DMS53 treated with DMSO at 0.1 percent for 48 hours (cell line): Measurements from ENCODE around the gene PCA3.
A peak's percentile ranks its signal among the peaks of the same experiment; 100 is the strongest.

Experiments used
- DNase-seq: peaks from one replicate; lab custom pipeline; 2025; ENCODE audit not compliant: unreplicated experiment; lab: John Stamatoyannopoulos, UW

PCA3 gene

GRCh38 chr9:76756268-76756640 is 8.0 kb upstream of the PCA3 start:
- DNase-seq: no peak

- DNase-seq: no peak
These were observed 7.1 kb upstream of the PCA3 start for GRCh38 chr9:76756941-76757673.

GRCh38 chr9:76758476-76758875 is 5.8 kb upstream of the PCA3 start:
- no peak for DNase-seq

GRCh38 chr9:76759732-76760131 is 4.5 kb upstream of the PCA3 start:
- peak; percentile 12 for DNase-seq

- no peak for DNase-seq
These were observed 2.8 kb upstream of the PCA3 start for GRCh38 chr9:76761448-76761847.

GRCh38 chr9:76766126-76766525 is 1.9 kb downstream of the PCA3 start:
- DNase-seq: no peak

- DNase-seq: no peak
These were observed 8.6 kb downstream of the PCA3 start for GRCh38 chr9:76772686-76773445.

- DNase-seq: no peak
These were observed 20.6 kb downstream of the PCA3 start for GRCh38 chr9:76784881-76785280.

GRCh38 chr9:76785501-76785900 is 21.3 kb downstream of the PCA3 start:
- no peak for DNase-seq

GRCh38 chr9:76787677-76788076 is 23.4 kb downstream of the PCA3 start:
- DNase-seq: no peak

GRCh38 chr9:76789840-76790239 is 25.6 kb downstream of the PCA3 start:
- DNase-seq: no peak

- DNase-seq: no peak
These were observed 29.7 kb downstream of the PCA3 start for GRCh38 chr9:76793784-76794431.

GRCh38 chr9:76796296-76796695 is 32.1 kb downstream of the PCA3 start:
- DNase-seq: no peak

- no peak for DNase-seq
These were observed 34.3 kb downstream of the PCA3 start for GRCh38 chr9:76798527-76798926.

- no peak for DNase-seq
These were observed 35.2 kb downstream of the PCA3 start for GRCh38 chr9:76799473-76799872.

GRCh38 chr9:76800901-76801300 is 36.7 kb downstream of the PCA3 start:
- no peak for DNase-seq

GRCh38 chr9:76803083-76803482 is 38.8 kb downstream of the PCA3 start:
- DNase-seq: no peak

GRCh38 chr9:76803762-76804161 is 39.5 kb downstream of the PCA3 start:
- DNase-seq: no peak

- DNase-seq: no peak
These were observed 44.4 kb downstream of the PCA3 start for GRCh38 chr9:76808636-76809035.

- peak; percentile 55 for DNase-seq
These were observed 46.2 kb downstream of the PCA3 start for GRCh38 chr9:76810377-76810957.

- no peak for DNase-seq
These were observed 48.4 kb downstream of the PCA3 start for GRCh38 chr9:76812591-76812990.

- DNase-seq: peak; percentile 80
These were observed 53.3 kb downstream of the PCA3 start for GRCh38 chr9:76817489-76817888.
